HepG2 (cell line): ENCODE data around the gene KLHL3. TPM values are rescaled to one million over a fixed set of nuclear protein-coding genes. Genes with fewer than 3 reads are reported as not detected.

Experiments used
- ARNT2 ChIP-seq: sonication (generic); formaldehyde crosslinking; IDR thresholded peaks from 2 replicates; pipeline ENCODE4 v1.8.0; 2022; ENCODE audit warnings: mild to moderate bottlenecking, low read depth, missing genetic modification reagents, moderate library complexity
- GTF2F1 ChIP-seq: fragments of 150-350 bp; IDR thresholded peaks from 2 replicates; pipeline ENCODE4 v1.6.1; 2014; ENCODE audit warnings: low read length
- KAT7 ChIP-seq: IDR thresholded peaks from 2 replicates; pipeline ENCODE4 v1.6.1; 2018; ENCODE audit warnings: borderline replicate concordance, missing compliant biosample characterization
- KDM2A ChIP-seq: sonication (generic); formaldehyde crosslinking; IDR thresholded peaks from 2 replicates; pipeline ENCODE4 v1.4.0; 2020; ENCODE audit warnings: low read depth, missing genetic modification reagents, borderline replicate concordance
- KLF13 ChIP-seq: sonication (generic); formaldehyde crosslinking; IDR thresholded peaks from 2 replicates; pipeline ENCODE4 v1.4.0; 2020; ENCODE audit warnings: mild to moderate bottlenecking, missing genetic modification reagents
- KMT2A ChIP-seq: sonication (generic); formaldehyde crosslinking; IDR thresholded peaks from 2 replicates; pipeline ENCODE4 v1.4.0; 2020; ENCODE audit warnings: missing genetic modification reagents
- LCORL ChIP-seq, 2 experiments: fragments of 450-650 bp in 1 of 2; sonication (generic) in 1 of 2; formaldehyde crosslinking in 1 of 2; IDR thresholded peaks; 2 replicates each; pipeline versions ENCODE4 v1.5.0 to v1.6.1; 2017 to 2020; ENCODE audit warnings: antibody characterized with exemption in 1 of 2, missing genetic modification reagents in 1 of 2
- MED8 ChIP-seq: sonication (generic); formaldehyde crosslinking; IDR thresholded peaks from 2 replicates; pipeline ENCODE4 v1.8.1; 2023; ENCODE audit warnings: mild to moderate bottlenecking, missing genetic modification reagents; ENCODE audit not compliant: insufficient replicate concordance
- MEIS2 ChIP-seq: sonication (generic); formaldehyde crosslinking; IDR thresholded peaks from 2 replicates; pipeline ENCODE4 v1.9.0; 2021; ENCODE audit warnings: mild to moderate bottlenecking, missing genetic modification reagents
- MXI1 ChIP-seq: IDR thresholded peaks from 3 replicates; pipeline ENCODE4 v1.6.1; 2012; ENCODE audit warnings: low read depth, low read length, inconsistent platforms, borderline replicate concordance
- PHF8 ChIP-seq: sonication (generic); formaldehyde crosslinking; IDR thresholded peaks from 2 replicates; pipeline ENCODE4 v1.5.0; 2020; ENCODE audit warnings: missing genetic modification reagents
- PLRG1 ChIP-seq: fragments of 450-650 bp; conservative IDR thresholded peaks from 2 replicates; pipeline ENCODE4 v1.6.1; 2016
- RARA ChIP-seq: IDR thresholded peaks from 2 replicates; pipeline ENCODE4 v1.6.1; 2016; ENCODE audit warnings: missing genetic modification reagents, missing compliant biosample characterization
- RXRB ChIP-seq: IDR thresholded peaks from 2 replicates; pipeline ENCODE4 v1.6.1; 2016; ENCODE audit warnings: borderline replicate concordance, missing genetic modification reagents, missing compliant biosample characterization
- SAP130 ChIP-seq: IDR thresholded peaks from 2 replicates; pipeline ENCODE4 v1.6.1; 2016; ENCODE audit warnings: low read depth
- SSRP1 ChIP-seq: IDR thresholded peaks from 2 replicates; pipeline ENCODE4 v1.6.1; 2016; ENCODE audit warnings: control low read depth
- TOE1 ChIP-seq: sonication (generic); formaldehyde crosslinking; IDR thresholded peaks from 2 replicates; pipeline ENCODE4 v1.4.0; 2020; ENCODE audit warnings: mild to moderate bottlenecking, missing genetic modification reagents
- TRIM24 ChIP-seq: sonication (generic); formaldehyde crosslinking; IDR thresholded peaks from 2 replicates; pipeline ENCODE4 v1.8.0; 2022; ENCODE audit warnings: mild to moderate bottlenecking, missing genetic modification reagents
- ZKSCAN8 ChIP-seq: IDR thresholded peaks from 2 replicates; pipeline ENCODE4 v1.6.1; 2016; ENCODE audit warnings: borderline replicate concordance, missing genetic modification reagents, missing compliant biosample characterization
- ZNF781 ChIP-seq: sonication (generic); formaldehyde crosslinking; IDR thresholded peaks from 2 replicates; pipeline ENCODE4 v1.5.1; 2020; ENCODE audit warnings: borderline replicate concordance, mild to moderate bottlenecking, missing genetic modification reagents; ENCODE audit errors: not compliant biosample characterization
- polyA plus RNA-seq, 8 experiments: library from polyadenylated mRNA; depleted of rRNA in 3 of 8; stranded (reverse) in 7 of 8; unstranded in 1 of 8; fragments of >200 nt; fragmentation: Illumina TruSeq in 4 of 8; extraction: Trizol in 4 of 8; gene quantifications; 2 replicates each; pipeline versions ENCODE4 v1.2.1 to v1.2.3, GENCODE V29; 2011 to 2016; ENCODE audit warnings: low read depth in 4 of 8, missing spikeins in 1 of 8, mixed read lengths in 1 of 8; ENCODE audit not compliant: insufficient read depth in 1 of 8
- total RNA-seq, 5 experiments: library from RNA; depleted of rRNA; stranded (reverse); fragments of >200 nt; fragmentation: Illumina TruSeq; extraction: Trizol; gene quantifications; 2 replicates each; pipeline ENCODE4 v1.2.3, GENCODE V29; 2016; ENCODE audit warnings: low read depth in 1 of 5
- TF ChIP-seq, protein P1 (sequence below): sonication (generic); formaldehyde crosslinking; IDR thresholded peaks from 2 replicates; pipeline ENCODE4 v1.4.0; 2020; ENCODE audit warnings: mild to moderate bottlenecking, missing genetic modification reagents
- TF ChIP-seq, protein P2 (sequence below): sonication (generic); formaldehyde crosslinking; IDR thresholded peaks from 2 replicates; pipeline ENCODE4 v1.4.0; 2020; ENCODE audit warnings: missing genetic modification reagents, mild to moderate bottlenecking, borderline replicate concordance
- TF ChIP-seq, protein P3 (sequence below): sonication (generic); formaldehyde crosslinking; IDR thresholded peaks from 2 replicates; pipeline ENCODE4 v1.5.0; 2020; ENCODE audit warnings: missing genetic modification reagents

KLHL3 gene
- total and polyA plus RNA-seq, 2 of the 13 experiments (the other 11 are each of a cell fraction or from before 2014, with no cell fraction given), result 0.02 to 0.08 TPM

DNA sequence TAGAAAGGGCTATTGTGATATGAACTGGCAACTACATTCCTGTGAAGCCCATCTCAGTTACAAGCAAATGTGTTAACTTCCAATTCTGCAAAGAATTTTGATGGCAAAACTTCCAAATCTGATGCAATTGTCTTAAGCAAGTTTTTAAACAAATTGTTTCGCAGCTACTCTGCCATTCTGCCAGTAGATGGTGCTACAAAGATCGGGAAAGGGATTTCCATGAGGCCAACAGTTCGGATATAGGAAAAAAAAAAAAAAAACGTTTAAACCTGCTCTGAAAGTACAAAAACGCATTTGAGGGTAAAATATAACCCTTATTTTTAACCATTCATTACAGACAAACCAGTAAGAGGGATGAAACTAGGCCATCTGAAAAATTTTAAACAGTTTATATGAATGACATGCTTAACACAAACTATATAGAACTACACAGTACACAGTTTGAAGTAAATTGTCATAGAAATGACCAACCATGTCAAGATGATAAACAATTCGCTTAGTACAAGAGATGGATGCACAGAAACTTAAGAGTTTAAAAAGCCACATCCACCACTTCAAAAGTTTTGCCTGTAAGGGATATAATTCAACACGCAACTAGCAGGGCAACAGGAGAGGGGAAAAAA, 16.1 kb upstream of the KLHL3 start (continued):
- no peak for TF ChIP-seq KAT7 (CRISPR knock-in tag)
- no peak for TF ChIP-seq PLRG1
- TF ChIP-seq GTF2F1, result no peak
- no peak for TF ChIP-seq TOE1 (CRISPR knock-in tag)
- TF ChIP-seq, protein P1, sequence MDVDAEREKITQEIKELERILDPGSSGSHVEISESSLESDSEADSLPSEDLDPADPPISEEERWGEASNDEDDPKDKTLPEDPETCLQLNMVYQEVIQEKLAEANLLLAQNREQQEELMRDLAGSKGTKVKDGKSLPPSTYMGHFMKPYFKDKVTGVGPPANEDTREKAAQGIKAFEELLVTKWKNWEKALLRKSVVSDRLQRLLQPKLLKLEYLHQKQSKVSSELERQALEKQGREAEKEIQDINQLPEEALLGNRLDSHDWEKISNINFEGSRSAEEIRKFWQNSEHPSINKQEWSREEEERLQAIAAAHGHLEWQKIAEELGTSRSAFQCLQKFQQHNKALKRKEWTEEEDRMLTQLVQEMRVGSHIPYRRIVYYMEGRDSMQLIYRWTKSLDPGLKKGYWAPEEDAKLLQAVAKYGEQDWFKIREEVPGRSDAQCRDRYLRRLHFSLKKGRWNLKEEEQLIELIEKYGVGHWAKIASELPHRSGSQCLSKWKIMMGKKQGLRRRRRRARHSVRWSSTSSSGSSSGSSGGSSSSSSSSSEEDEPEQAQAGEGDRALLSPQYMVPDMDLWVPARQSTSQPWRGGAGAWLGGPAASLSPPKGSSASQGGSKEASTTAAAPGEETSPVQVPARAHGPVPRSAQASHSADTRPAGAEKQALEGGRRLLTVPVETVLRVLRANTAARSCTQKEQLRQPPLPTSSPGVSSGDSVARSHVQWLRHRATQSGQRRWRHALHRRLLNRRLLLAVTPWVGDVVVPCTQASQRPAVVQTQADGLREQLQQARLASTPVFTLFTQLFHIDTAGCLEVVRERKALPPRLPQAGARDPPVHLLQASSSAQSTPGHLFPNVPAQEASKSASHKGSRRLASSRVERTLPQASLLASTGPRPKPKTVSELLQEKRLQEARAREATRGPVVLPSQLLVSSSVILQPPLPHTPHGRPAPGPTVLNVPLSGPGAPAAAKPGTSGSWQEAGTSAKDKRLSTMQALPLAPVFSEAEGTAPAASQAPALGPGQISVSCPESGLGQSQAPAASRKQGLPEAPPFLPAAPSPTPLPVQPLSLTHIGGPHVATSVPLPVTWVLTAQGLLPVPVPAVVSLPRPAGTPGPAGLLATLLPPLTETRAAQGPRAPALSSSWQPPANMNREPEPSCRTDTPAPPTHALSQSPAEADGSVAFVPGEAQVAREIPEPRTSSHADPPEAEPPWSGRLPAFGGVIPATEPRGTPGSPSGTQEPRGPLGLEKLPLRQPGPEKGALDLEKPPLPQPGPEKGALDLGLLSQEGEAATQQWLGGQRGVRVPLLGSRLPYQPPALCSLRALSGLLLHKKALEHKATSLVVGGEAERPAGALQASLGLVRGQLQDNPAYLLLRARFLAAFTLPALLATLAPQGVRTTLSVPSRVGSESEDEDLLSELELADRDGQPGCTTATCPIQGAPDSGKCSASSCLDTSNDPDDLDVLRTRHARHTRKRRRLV (CRISPR knock-in tag), result no peak
- TF ChIP-seq KLF13 (CRISPR knock-in tag), result no peak
- no peak for TF ChIP-seq LCORL (IDR thresholded peaks at IDR 0.05)
- no peak for TF ChIP-seq LCORL (CRISPR knock-in tag; IDR thresholded peaks at IDR 0.05)
- TF ChIP-seq SSRP1 (CRISPR knock-in tag), result no peak
- peak; percentile 35; the same call in 1 of the 2 replicates for TF ChIP-seq SAP130 (CRISPR knock-in tag)
- no peak for TF ChIP-seq KDM2A (CRISPR knock-in tag)
- TF ChIP-seq MXI1, result no peak
- TF ChIP-seq, protein P2, sequence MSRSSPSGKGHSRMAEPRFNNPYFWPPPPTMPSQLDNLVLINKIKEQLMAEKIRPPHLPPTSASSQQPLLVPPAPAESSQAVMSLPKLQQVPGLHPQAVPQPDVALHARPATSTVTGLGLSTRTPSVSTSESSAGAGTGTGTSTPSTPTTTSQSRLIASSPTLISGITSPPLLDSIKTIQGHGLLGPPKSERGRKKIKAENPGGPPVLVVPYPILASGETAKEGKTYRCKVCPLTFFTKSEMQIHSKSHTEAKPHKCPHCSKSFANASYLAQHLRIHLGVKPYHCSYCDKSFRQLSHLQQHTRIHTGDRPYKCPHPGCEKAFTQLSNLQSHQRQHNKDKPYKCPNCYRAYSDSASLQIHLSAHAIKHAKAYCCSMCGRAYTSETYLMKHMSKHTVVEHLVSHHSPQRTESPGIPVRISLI (CRISPR knock-in tag), result peak; percentile 76
- no peak for TF ChIP-seq ARNT2
- no peak for TF ChIP-seq ZKSCAN8 (CRISPR knock-in tag)
- peak; percentile 49; the same call in 1 of the 2 replicates for TF ChIP-seq KMT2A (CRISPR knock-in tag)
- no peak for TF ChIP-seq MED8 (CRISPR knock-in tag)
- no peak for TF ChIP-seq PHF8 (CRISPR knock-in tag)
- no peak for TF ChIP-seq RXRB
- TF ChIP-seq RARA (CRISPR knock-in tag), result no peak
- TF ChIP-seq ZNF781 (CRISPR knock-in tag), result no peak
- no peak for TF ChIP-seq MEIS2 (CRISPR knock-in tag)
- TF ChIP-seq, protein P3, sequence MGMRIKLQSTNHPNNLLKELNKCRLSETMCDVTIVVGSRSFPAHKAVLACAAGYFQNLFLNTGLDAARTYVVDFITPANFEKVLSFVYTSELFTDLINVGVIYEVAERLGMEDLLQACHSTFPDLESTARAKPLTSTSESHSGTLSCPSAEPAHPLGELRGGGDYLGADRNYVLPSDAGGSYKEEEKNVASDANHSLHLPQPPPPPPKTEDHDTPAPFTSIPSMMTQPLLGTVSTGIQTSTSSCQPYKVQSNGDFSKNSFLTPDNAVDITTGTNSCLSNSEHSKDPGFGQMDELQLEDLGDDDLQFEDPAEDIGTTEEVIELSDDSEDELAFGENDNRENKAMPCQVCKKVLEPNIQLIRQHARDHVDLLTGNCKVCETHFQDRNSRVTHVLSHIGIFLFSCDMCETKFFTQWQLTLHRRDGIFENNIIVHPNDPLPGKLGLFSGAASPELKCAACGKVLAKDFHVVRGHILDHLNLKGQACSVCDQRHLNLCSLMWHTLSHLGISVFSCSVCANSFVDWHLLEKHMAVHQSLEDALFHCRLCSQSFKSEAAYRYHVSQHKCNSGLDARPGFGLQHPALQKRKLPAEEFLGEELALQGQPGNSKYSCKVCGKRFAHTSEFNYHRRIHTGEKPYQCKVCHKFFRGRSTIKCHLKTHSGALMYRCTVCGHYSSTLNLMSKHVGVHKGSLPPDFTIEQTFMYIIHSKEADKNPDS (CRISPR knock-in tag), result no peak
- TF ChIP-seq TRIM24 (CRISPR knock-in tag), result no peak
